ENCODE measurements around the gene CSNK2B. TPM values are rescaled to one million over a fixed set of nuclear protein-coding genes. Genes with fewer than 3 reads are reported as not detected.

CSNK2B gene
- total and polyA plus RNA-seq, 9 of the 15 experiments (the other 6 are each of a cell fraction or from before 2014, with no cell fraction given) = 120 to 1,126 (median 529) TPM

DNA sequence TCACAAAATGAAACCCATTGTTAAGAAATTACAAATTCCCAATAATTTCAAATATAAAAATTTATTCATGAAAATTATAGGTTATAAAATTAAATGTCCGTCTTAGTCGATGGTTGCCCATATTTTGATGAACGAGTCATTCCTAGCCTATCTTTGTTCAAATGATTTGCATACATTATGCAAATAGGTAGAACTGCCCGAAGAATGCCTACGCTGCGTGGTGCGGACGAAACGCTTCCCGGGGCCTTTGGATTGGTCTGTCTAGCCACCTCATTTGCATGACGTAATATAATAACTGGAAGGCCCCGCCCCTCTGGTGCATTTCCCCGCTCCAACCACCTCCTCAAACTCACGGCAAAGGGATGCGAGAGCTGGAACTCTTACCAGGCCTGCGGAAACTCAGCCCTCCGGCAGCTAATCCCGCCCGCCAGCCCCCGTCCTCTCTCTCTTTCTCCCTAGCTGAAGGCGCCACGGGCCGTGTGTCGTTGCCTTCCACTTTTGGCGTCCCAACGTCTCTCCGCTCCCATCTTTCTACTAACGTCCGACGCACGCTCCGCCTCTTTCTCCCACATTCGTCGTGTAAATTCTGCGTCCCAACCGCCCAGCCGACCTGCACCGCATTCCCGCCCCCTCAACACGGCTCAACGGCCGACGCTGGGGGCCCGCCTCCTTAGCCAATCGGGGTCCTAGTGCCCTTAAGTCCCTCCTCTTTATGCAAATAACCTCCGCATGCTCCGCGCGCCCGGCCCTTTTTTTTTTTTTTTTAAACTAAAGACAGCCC, 45.9 kb upstream of the CSNK2B start (continued):
- TF ChIP-seq, protein P1, sequence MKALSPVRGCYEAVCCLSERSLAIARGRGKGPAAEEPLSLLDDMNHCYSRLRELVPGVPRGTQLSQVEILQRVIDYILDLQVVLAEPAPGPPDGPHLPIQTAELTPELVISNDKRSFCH (CRISPR knock-in tag; IDR thresholded peaks at IDR 0.05) = no peak
- TF ChIP-seq, protein P1 (tag; IDR thresholded peaks at IDR 0.05) = no peak
- TF ChIP-seq, protein P2, sequence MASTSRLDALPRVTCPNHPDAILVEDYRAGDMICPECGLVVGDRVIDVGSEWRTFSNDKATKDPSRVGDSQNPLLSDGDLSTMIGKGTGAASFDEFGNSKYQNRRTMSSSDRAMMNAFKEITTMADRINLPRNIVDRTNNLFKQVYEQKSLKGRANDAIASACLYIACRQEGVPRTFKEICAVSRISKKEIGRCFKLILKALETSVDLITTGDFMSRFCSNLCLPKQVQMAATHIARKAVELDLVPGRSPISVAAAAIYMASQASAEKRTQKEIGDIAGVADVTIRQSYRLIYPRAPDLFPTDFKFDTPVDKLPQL (IDR thresholded peaks at IDR 0.05; ENCODE audit: extremely low read depth, insufficient read length) = peak; percentile 83
- TF ChIP-seq, protein P3, sequence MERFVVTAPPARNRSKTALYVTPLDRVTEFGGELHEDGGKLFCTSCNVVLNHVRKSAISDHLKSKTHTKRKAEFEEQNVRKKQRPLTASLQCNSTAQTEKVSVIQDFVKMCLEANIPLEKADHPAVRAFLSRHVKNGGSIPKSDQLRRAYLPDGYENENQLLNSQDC (CRISPR knock-in tag; IDR thresholded peaks at IDR 0.05) = no peak
- TF ChIP-seq CAMTA2 (CRISPR knock-in tag; conservative IDR thresholded peaks at IDR 0.05) (0 out of 2 replicates have a peak, but pooled peaks have one; percentile 25), PTTG1 (tag; IDR thresholded peaks at IDR 0.05; ENCODE audit: low read depth) (no peak), TBL1XR1 (IDR thresholded peaks at IDR 0.05; ENCODE audit: low read length in 2 of 2) (peak; percentile 52 to 84; a peak in 2 of 4 replicates), TGIF2 (CRISPR knock-in tag; IDR thresholded peaks at IDR 0.05) (no peak; the same call in 1 of the 2 replicates), ZNF41 (CRISPR knock-in tag; conservative IDR thresholded peaks at IDR 0.05) (0 out of 2 replicates have a peak, but pooled peaks have one; percentile 50), SAFB (IDR thresholded peaks at IDR 0.05; ENCODE audit: borderline replicate concordance, low read depth, low read length) (no peak), YY1 (IDR thresholded peaks at IDR 0.05; ENCODE audit: borderline replicate concordance in 1 of 3, control insufficient read depth in 1 of 3, extremely low read depth in 1 of 3, insufficient read depth in 3 of 3, insufficient read length in 1 of 3, insufficient replicate concordance in 2 of 3, low read depth in 1 of 3, low read length in 2 of 3) (peak in 2 of 3 experiments; percentile 75 to 88), BRF1 (IDR thresholded peaks at IDR 0.05; ENCODE audit: borderline replicate concordance, extremely low read depth, insufficient read length) (no peak), ZNF175 (CRISPR knock-in tag; IDR thresholded peaks at IDR 0.05; ENCODE audit: low read depth) (no peak; the same call in 1 of the 2 replicates), HDAC1 (IDR thresholded peaks at IDR 0.05) (peak in 1 of 2 experiments; percentile 93; a peak in 2 of 4 replicates), MAZ (CRISPR knock-in tag; conservative IDR thresholded peaks at IDR 0.05 in 1 of 2, IDR thresholded peaks at IDR 0.05 in 1 of 2) (no peak; a peak in 2 of 4 replicates), SMAD1 (IDR thresholded peaks at IDR 0.05; ENCODE audit: low read depth, low read length, partially characterized antibody) (peak; percentile 90), ZNF512 (tag; IDR thresholded peaks at IDR 0.05) (no peak), RBM14 (IDR thresholded peaks at IDR 0.05; ENCODE audit: borderline replicate concordance, insufficient read depth, low read depth, low read length) (no peak), FOXO4 (CRISPR knock-in tag; IDR thresholded peaks at IDR 0.05) (peak; percentile 82; the same call in 1 of the 2 replicates)
